ENCODE measurements around the gene PTPN11.
"Not testable (repeated sequence)": the region's sequence is repeated elsewhere in the genome, so short reads cannot be mapped to it uniquely, and the experiment has no call there.

Gene PTPN11

DNA sequence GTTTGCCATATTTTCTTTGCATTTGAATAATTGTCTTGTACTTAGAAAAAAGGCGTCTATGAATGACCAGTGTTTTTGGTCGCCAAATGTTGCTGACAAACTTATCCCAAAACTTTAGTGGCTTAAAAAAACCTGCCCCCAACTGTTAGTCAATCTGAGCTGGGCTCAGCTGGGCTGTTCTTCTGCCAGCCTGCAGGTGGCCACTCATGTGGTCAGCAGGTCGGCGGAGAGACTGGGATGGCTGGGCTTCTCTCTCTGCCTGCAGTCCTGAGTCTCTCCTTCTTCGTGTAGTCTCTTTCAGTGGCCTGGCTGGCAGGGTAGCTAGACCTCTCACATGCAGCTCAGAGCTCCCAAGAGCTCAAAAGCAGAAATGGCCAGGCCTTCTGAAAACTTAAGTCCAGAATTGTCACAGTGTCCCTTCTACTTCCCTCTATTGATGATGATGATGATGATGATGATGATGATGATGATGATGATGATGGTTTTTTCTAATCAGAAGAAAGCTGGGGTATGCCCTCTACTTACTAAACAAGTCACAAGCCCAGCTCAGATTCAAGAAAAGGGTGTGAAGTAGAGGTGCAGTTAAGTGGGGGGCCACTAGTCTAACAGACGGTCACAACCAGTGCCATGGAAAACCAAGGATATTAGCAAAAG, 87.9 kb downstream of the PTPN11 start:
- in situ Hi-C loops (cut with MboI; ENCODE audit: low sequenced_read_pairs) = no loop called here

DNA sequence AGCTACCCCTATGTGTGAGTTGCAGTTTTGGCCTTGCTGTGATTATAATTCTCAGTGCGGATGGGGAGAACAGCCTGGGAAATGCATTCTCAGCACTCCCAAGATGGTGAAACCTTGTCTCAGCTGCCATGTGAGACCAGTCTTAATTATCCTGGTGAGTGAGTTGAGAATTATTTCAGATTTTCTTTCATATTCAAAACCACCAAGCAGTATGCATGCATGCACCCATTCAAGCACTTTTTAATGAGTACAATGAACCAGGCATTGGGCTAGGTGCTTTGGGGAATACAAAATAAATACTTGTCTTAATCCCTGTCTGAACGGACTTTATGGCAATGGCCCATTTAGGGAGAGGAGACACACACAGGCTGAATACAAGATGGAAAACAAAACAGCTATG, 94.7 kb downstream of the PTPN11 start:
- in situ Hi-C loops (cut with MboI; ENCODE audit: low sequenced_read_pairs) = no loop called here

DNA sequence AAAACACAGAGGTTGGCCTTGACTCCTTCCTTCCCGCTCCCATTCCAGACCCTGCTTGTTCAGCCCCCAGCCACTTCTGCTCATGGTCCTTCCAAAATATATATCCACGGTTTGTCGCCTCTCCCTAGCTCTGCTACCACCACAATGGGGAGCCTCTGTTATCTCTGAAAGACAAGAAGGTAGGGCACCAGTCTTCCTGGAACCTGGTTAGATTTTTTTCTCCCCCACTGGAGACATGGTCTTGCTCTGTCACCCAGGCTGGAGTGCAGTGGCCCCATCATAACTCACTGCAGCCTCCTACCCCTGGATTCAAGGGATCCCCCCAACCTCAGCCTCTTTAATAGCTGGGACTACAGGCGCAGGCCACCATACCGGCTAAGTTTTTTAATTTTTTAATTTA, 95.7 kb downstream of the PTPN11 start:
- in situ Hi-C loops (cut with MboI; ENCODE audit: low sequenced_read_pairs) = no loop called here

DNA sequence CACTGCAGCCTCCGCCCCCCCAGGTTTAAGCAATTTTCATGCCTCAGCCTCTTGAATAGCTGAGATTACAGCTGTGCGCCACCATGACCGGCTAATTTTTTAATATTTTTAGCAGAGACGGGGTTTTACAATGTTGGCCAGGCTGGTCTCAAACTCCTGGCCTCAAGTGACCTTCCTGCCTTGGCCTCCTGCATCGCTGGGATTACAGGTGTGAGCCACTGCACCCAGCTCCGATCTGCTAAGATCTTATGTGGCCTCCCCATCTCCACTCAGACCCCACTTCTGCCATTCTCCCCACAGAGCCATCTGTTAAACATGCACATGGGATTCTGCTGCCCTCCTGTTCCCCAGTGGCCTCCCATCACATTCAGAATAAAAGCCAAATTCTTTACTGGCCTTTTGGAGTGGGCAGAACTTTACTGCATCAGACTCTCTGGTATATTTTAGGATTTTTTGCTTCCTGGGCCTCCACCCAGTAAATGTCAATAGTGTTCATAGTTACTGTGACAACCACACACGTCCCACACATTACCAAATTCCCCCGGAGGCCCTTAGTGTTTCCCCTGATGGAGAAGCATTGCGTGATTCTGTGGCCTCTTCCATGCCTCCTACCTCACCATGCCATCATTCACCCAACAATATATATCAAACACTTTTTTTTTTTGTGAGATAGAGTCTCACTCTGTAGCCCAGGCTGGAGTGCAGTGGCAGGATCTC, 96.3 kb downstream of the PTPN11 start:
- in situ Hi-C loops (cut with MboI; ENCODE audit: low sequenced_read_pairs) = no loop called here

DNA sequence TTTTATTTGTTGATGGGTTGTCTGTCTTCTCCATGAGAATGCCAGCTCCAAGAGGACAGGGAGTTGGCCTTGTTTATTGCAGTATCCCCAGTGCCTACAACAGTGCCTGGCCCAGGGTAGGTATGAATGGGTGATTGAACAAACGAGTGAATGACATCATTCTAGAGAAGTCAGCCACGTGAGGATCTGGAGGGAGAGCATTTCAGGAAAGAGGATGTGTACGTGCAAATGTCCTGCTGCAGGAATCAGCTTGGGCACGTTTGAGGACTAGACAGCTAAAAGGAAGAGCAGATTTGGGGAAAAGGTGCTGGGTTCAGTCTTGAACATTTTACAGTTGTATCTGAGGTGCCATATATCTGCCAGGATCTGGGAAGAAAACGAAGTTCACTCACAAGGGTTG, 97.1 kb downstream of the PTPN11 start:
- in situ Hi-C loops (cut with MboI; ENCODE audit: low sequenced_read_pairs) = no loop called here

DNA sequence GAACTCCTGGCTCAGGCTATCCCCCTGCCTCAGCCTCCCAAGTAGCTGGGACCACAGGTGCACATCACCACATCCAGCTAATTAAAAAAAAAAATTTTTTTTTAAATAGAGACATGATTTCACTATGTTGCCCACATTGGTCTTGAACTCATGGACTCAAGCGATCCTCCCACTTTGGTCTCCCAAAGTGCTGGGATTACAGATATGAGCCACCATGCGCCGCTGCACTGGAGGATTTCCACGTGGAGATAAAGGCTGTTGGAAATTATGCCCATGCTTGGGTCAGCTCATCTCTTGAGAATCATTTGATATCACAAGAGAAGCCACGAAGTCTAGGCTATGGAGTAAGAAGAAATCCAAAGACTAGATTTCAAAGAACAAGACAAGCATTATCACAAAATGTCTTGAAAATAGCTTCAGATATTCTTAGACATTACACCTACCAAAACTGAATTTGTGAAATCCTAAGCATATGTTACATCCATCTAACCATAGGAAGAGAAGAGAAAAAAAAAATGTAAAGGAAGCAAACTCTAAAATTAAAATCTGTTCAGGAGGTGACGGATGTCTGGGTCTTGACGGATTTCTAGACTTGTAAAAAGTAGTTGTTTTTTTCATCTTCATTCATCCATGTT, 99.1 kb downstream of the PTPN11 start:
- in situ Hi-C loops (cut with MboI; ENCODE audit: low sequenced_read_pairs) = no loop called here

DNA sequence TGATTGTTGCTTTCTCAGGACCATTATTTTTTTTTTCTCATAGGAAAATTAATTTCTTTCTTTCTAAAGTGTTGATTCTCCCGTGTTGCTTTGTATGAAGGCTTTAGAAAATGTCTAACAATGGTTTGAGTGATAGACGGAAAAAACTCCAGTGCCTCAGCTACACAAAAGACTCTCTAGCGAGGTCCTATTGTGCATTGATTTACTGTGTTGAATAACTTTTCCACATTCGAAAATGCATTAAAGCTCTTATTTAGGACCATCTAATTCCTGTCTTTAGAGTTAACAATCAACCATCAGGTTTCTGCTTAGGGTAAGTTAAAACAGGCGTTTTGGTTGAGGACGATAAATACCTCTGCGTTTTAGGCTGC, 99.6 kb downstream of the PTPN11 start:
- in situ Hi-C loops (cut with MboI; ENCODE audit: low sequenced_read_pairs) = no loop called here

DNA sequence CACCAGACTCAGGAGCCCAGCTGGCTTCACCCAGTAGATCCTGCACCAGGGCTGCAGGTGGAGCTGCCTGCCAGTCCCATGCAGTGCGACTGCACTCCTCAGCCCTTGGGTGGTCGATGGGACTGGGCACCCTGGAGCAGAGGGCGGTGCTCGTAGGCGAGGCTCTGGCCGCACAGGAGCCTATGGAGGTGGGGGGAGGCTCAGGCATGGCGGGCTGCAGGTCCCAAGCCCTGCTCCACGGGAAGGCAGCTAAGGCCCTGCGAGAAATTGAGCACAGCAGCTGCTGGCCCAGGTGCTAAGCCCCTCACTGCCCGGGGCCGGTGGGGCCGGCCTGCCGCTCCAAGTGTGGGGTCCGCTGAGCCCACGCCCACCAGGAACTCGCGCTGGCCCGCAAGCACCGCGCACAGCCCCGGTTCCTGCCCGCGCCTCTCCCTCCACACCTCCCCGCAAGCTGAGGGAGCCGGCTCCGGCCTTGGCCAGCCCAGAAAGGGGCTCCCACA, 101.1 kb downstream of the PTPN11 start:
- in situ Hi-C loops (cut with MboI; ENCODE audit: low sequenced_read_pairs) = not testable (repeated sequence)

DNA sequence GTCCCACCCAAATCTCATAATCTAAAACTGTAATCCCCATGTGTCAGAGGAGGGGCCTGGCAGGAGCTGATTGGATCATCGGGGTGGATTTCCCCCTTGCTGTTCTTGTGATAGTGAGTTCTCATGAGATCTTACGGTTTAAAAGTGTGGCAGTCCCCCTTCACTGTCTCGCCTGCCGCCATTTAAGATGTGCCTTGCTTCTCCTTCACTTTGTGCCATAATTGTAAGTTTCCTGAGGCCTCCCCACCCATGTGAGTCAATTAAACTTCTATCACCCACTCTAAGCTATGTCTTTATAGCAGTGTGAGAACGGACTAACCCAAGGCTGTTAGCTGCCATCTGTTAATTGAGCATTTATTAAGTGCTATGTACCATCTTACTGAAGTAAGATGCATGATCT, 105.1 kb downstream of the PTPN11 start:
- in situ Hi-C loops (cut with MboI; ENCODE audit: low sequenced_read_pairs) = no loop called here

DNA sequence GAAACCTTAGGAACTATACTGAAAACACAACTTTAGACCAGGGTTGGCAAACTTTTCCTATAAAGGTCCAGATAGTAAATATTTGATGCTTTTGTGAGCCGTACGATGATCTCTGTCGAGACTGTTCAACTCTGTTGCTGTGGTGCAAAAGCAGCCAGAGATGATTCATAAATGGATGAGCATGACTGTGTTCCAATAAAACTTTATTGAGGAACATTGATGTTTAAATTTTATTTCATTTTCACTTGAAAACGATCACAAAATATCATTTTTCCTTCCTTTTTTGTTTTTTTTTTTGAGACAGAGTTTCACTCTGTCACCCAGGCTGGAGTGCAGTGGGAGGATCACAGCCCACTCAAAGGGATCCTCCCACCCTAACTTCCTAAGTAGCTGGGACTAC, 105.5 kb downstream of the PTPN11 start:
- in situ Hi-C loops (cut with MboI; ENCODE audit: low sequenced_read_pairs) = no loop called here

DNA sequence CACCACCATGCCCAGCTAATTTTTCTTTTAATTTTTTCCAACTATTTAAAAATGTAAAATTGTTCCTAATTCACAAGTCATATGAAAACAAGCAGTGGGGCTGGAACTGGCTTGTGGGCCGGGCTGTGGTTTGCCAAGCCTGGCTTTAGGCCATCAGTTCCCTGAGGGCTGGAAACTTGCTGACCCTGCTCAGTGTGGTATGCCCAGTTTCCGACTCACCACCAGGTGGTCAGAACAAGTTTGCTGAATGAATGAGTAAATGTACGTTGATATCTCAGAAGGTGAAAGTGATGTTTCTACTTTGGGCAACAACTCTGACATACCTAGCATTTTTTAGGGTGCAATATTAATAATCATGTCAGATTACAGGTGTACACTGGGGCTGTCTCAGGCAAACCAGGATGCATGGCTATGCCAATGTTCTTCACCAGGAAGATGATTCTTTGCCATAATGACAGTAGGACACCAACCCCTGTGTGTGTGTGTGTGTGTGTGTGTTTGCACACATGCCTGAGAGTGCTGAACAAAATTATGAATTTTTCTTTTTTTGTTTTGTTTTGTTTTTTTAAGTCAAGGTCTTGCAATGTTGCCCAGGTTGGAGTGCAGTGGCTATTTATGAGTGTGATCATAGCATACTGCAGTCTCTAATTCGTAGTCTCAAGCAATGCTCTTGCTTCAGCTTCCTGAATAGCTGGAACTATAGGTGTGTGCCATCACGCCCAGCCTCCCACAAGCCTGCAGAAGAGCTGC, 106.1 kb downstream of the PTPN11 start:
- in situ Hi-C loops (cut with MboI; ENCODE audit: low sequenced_read_pairs) = no loop called here

DNA sequence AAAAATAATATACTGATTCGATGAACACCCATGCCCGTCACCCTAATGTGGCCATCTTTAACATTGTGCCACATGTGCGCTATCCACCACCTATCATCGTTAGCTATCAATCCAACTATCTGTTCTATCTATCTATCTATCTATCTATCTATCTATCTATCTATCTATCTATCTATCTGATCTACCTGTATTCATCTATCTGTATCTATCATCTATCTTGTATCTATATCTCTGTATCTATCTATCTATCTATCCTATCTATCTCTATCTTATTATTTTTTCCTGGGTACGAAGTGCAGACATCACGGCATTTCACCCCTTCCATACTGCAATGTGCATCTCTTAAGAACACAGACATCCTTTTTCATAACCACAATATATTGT, 106.7 kb downstream of the PTPN11 start:
- in situ Hi-C loops (cut with MboI; ENCODE audit: low sequenced_read_pairs) = no loop called here

DNA sequence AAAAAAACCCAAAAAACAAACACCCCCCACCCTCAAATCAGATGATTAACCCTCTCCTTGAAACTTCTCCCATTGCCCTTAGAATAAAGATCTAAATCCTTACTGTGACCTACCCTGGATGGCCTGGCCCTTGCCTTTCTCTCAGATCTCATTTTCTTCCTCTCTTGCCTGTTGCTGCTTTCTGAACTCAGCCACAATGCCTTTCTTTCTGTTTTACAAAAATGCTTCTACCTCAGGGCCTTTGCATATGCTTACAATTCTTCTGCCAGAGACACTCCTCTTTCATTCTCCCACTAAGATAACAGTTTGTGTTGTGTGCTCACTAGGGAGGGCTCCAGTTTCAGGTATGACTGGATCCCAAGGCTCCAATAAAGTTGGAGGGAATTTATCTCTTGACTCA, 108.3 kb downstream of the PTPN11 start:
- in situ Hi-C loops (cut with MboI; ENCODE audit: low sequenced_read_pairs) = no loop called here

DNA sequence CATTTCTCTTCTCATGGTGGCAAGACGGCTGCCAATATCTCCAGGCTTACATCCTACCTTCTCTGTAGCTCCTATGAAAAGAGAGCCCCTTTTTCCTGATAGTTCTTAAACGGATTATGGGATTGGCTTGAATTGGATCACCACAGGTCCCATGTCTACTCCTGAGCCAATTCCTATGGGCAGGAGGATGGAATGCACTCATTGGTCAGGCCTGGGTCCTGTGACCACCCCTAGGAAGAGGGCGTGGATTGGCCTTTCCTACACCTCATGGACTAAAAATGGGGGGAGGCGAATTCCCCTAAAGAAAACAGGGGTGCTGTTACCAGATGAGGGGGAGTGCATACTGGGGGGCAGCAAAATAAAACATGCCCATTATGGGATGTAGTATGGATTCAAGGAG, 108.8 kb downstream of the PTPN11 start:
- in situ Hi-C loops (cut with MboI; ENCODE audit: low sequenced_read_pairs) = no loop called here

DNA sequence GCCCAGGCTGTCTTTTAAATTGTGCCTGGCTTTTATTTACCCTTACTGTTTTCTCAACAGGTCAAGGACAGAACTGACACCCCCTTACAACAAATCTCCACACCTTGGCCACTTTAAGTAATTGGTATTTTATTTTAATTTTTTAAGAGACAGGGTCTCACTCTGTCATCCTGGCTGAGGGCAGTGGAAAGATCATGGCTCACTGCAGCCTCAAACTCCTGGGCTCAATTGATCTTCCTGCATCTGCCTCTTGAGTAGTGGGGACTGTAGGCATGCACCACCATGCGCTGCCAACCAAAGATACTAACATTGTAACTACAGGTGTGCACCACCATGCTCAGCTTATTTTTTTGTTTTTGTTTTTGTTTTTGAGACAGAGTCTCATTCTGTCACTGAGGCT, 109.8 kb downstream of the PTPN11 start:
- in situ Hi-C loops (cut with MboI; ENCODE audit: low sequenced_read_pairs) = no loop called here

DNA sequence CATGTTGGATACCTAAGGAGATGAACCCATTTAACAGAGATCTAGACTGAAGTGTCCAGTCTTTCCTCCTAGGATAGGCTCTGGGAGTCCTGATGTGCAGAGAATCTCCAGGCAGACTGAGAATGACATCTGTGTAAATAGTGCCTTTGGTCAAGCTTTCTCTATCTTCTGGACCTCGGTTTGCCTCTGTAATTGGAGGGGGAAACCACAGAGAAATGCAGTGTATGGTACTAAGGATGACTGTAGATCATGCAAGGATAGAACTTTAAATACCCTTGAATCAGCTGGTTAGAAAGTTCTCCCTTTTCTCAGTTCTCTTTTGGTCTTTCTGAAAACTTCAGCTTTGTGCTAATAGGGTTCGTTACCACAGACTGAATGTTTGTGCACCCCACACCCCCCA, 112.2 kb downstream of the PTPN11 start:
- in situ Hi-C loops (cut with MboI; ENCODE audit: low sequenced_read_pairs) = no loop called here

DNA sequence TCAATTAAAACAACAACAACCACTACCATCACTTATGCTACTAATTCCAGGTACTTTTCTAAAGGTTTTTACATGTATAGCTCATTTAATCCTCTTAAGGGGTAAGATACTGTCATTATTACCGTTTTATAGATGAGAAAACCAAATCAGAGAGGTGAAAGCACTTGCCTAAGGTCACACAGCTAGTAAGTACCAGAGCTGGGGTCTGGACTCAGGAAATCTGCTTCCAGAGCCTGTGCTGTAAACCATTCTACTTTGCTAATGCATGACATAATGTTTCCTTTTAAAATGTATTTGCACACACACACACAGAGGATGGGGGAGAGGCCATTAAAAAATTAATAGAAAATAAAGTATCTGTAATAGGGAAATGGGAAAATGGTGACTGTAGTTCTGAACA, 113.4 kb downstream of the PTPN11 start:
- in situ Hi-C loops (cut with MboI; ENCODE audit: low sequenced_read_pairs) = no loop called here

DNA sequence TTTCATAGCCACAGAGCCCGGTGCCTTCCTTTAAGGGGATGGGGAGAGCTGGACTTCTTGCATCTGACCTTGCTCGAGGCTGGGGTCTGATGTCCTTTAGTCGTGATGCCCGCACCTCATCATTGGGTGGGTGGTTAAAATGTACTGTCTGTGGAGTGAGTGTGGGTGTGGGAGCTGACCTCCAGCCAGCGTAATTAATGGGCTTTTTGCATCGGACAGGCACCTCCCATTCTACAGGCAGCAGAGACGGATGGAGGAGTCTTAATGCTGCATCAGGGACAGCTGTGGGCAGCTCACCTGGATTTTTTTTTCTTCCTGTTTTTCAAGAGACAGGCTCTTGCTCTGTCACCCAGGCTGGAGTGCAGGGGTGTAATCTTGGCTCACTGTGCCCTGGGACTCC, 114.8 kb downstream of the PTPN11 start:
- in situ Hi-C loops (cut with MboI; ENCODE audit: low sequenced_read_pairs) = no loop called here

DNA sequence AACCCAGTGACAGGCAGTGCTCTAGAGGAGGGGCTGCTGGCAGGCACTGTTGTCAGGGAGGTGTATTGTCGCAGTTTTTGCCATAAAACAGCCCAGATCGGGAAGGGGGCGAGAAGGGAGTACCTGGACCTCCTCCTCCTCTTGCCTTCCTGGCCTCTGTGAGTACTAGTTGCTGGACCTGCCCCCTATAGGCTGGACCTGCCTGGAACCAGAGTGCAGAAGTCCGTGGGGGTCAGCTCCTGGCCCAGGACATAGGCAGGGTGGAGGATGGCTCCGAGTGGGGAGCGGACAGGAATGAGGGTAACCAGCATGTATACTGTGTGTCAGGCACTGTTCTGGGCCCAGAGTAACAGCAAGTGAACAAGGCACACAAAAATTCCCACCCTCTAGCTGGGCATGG, 116.3 kb downstream of the PTPN11 start:
- in situ Hi-C loops (cut with MboI; ENCODE audit: low sequenced_read_pairs) = no loop called here

DNA sequence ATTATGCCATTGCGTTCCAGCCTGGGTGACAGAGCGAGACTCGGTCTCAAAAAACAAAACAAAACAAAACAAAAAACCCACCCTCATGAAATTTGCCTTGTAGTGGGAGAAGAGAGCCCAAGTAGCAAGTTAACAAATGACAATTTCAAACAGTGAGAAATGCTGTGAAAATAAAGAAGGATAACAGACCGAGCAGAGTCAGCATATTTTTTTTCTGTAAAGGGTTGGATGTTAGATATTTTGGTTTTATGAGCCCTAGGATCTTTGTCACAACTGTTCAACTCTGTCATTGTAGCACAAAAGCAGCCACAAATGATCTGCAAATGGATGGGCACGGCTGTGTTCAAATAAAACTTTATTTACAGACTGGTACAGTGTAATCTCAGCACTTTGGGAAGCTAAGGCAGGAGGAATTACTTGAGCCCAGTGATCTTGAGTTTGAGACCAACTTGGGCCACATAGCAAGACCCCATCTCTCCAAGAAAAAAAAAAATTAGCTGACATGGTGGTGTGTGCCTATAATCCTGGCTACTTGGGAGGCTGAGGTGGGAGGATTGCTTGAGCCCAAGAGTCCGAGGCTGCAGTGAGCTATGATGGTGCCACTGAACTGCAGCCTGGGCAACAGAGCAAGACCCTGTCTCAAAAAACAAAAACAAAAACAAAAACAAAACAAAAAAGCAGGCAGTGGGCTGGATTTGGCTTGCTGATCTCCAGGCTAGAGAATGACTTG, 117.1 kb downstream of the PTPN11 start:
- in situ Hi-C loops (cut with MboI; ENCODE audit: low sequenced_read_pairs) = no loop called here

DNA sequence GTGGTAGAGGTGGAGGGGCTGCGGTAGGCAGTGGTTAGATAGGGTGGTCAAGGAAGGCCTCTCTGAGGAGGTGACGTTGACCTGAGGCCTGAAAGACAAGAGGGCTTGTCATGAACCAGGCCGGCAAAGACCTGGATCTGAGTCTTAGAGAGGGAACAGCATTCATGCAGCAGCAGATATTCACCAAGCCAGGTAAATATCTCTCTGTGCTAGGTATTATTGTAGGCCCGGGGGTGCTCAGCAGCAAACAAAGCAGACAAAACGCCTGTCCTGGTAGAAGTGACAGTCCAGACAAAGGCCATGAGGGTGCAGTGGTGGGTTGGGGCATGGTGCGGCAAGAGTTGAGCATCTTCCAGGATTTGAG, 117.6 kb downstream of the PTPN11 start:
- in situ Hi-C loops (cut with MboI; ENCODE audit: low sequenced_read_pairs) = no loop called here

All from HL-60/S4 (cell line).